GM12892 (cell line): ENCODE data around the gene ANAPC2.

ENCODE experiments used
- POLR2A ChIP-seq: IDR thresholded peaks from 2 replicates; pipeline ENCODE4 v1.6.1; 2011; ENCODE audit warnings: low read depth, low read length, control low read depth
- POLR2AphosphoS5 ChIP-seq: IDR thresholded peaks from 2 replicates; pipeline ENCODE4 v1.6.1; 2011; ENCODE audit warnings: low read depth, low read length, control low read depth
- TAF1 ChIP-seq: IDR thresholded peaks from 2 replicates; pipeline ENCODE4 v1.6.1; 2011; ENCODE audit warnings: low read depth, mild to moderate bottlenecking, control low read depth, low read length, borderline replicate concordance

- TF ChIP-seq POLR2AphosphoS5, result no peak
- TF ChIP-seq POLR2A, result no peak
- TF ChIP-seq TAF1, result no peak
Measured at GRCh38 chr9:137186385-137186784, 2.0 kb downstream of the ANAPC2 start.
